Heart right ventricle (tissue), 16 donors: ENCODE results near the gene MEIG1. TPM values are rescaled to one million over a fixed set of nuclear protein-coding genes. Genes with fewer than 3 reads are reported as not detected.
"Not testable (repeated sequence)": the region's sequence is repeated elsewhere in the genome, so short reads cannot be mapped to it uniquely, and the experiment has no call there.

Experiments used
- ATAC-seq, 8 donors: fragments of 200-7000 bp; cut with Tn5 transposase; one replicate each; pipeline ENCODE4 v1.9.1; 2020; ENCODE audit warnings: mild to moderate bottlenecking in 8 of 8, moderate library complexity in 8 of 8, moderate number of reproducible peaks in 1 of 8
- DNase-seq, 2 donors: peaks; one replicate each; pipeline ENCODE4 v3.0.0-alpha.2; 2020
- H3K27ac ChIP-seq, 10 donors: fragments of 200-600 bp; sonication (generic) in 2 of 10; one replicate each; pipeline versions ENCODE4 v1.5.0 to v1.8.0; 2020 to 2022; ENCODE audit warnings: mild to moderate bottlenecking in 3 of 10
- H3K27me3 ChIP-seq, 7 donors: fragments of 200-600 bp; one replicate each; pipeline ENCODE4 v1.8.0; 2021 to 2022; ENCODE audit warnings: mild to moderate bottlenecking in 2 of 7
- H3K36me3 ChIP-seq, 9 donors: fragments of 200-600 bp; sonication (generic) in 1 of 9; one replicate each; pipeline versions ENCODE4 v1.5.0 to v1.8.0; 2020 to 2022; ENCODE audit warnings: mild to moderate bottlenecking in 2 of 9
- H3K4me1 ChIP-seq, 9 donors: fragments of 200-600 bp; sonication (generic) in 1 of 9; one replicate each; pipeline versions ENCODE4 v1.5.0 to v1.8.0; 2020 to 2022; ENCODE audit warnings: mild to moderate bottlenecking in 4 of 9
- H3K4me3 ChIP-seq, 10 donors: fragments of 200-600 bp; sonication (generic) in 2 of 10; one replicate each; pipeline versions ENCODE4 v1.5.0 to v1.8.0; 2020 to 2022; ENCODE audit warnings: mild to moderate bottlenecking in 7 of 10, moderate library complexity in 2 of 10
- H3K9me3 ChIP-seq, 11 donors: fragments of 200-600 bp in 10 of 11; sonication (generic) in 2 of 11; one replicate each; pipeline versions ENCODE4 v1.5.0 to v1.8.0; 2013 to 2022; ENCODE audit warnings: mild to moderate bottlenecking in 2 of 11, control low read depth in 1 of 11, moderate library complexity in 1 of 11
- WGBS, 2 donors: extraction: QIAGEN DNeasy Blood & Tissue Kit; methylation state at CpG; one replicate each; pipeline ENCODE4 v1.1.7; 2013; ENCODE audit warnings: inconsistent platforms in 1 of 2; 5-methylcytosine and 5-hydroxymethylcytosine counted together
- intact Hi-C, 10 donors: fragments of 100-400 bp; cut with DNase I; formaldehyde crosslinking; loops; one replicate each; pipeline versions ENCODE4 v1.11.1 to v1.14.2; 2022
- polyA plus RNA-seq, 2 donors: library from polyadenylated mRNA; stranded (reverse); fragments of 200-250 nt; gene quantifications; one replicate each; pipeline ENCODE4 v1.2.3, GENCODE V29; 2013
- total RNA-seq, 10 donors: library from RNA; stranded (reverse); fragmentation: NEBNext Ultra II Directional in 3 of 10; extraction: Animal tissue kit (Norgen Biotek cat#: 25700) in 3 of 10; gene quantifications; one replicate each; pipeline versions ENCODE4 v1.2.1 to v1.2.4, GENCODE V29; 2021 to 2023
- TF ChIP-seq, protein P1 (sequence below), 9 donors: fragments of 200-600 bp; sonication (generic) in 2 of 9; IDR thresholded peaks; one replicate each; pipeline versions ENCODE4 v1.5.0 to v1.8.0; 2021 to 2022; ENCODE audit warnings: antibody characterized with exemption in 9 of 9, mild to moderate bottlenecking in 5 of 9, moderate library complexity in 1 of 9
- donor health status: Arrhythmogenic right ventricular cardiomyopathy.
- donor health status: ischemic (EF 13 %, LVEDD 7.1; RV severe dilation, severe dysfunction).
- donor health status: healthy with polysubstance abuse.
- donor health status: DM: no; HTN: yes; CAD: no.
- donor health status: DM: no; HTN: no; CAD: no.
- donor health status: ischemic (EF 25% LVEDD 6.9; RV normal size, moderate dysfunction).
- donor health status: ischemic (EF 25% LVEDD 5.7; RV mildly dilated, moderate dysfunction).
- donor health status: healthy.
- donor health status: DM: yes; HTN: yes; CAD: no.
- donor health status: Ischemic cardiomyopathy.
- donor health status: ischemic (EF 35%, LVEDD 5.7; RV mildly dilated, moderate dysfunction).
- donor health status: nonischemic (EF 11% LVEDD 7.7; RV severe dilation, severe dysfunction).
- donor health status: DM: yes; HTN: yes; CAD: no.
- donor health status: PGD.
- donor health status: ischemic (EF 29% LVEDD 5.4; RV normal size, mild dysfunction).
- donor health status: nonischemic (EF 23%, LVEDD 6.1; RV moderate dilation, normal function).

Gene MEIG1
- total and polyA plus RNA-seq, 12 donors: 0.23 to 0.53 TPM; not detected in 10

DNA sequence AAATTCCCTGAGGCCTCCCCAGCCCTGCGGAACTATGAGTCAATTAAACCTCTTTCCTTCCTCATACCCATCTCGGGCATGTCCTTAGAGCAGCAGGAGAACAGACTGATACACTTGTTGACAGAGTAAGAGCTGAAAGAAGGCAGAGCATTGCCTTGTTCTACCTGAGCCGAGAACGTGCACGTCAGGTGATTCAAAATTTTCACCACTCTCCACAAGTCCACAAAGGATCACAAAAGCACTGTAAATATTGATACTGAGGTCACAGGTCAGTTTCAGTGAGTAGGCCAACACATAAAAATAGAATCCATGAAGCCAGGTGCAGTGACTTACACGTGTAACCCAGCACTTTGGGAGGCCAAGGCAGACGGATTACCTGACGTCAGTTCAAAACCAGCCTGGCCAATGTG is 33.1 kb upstream of the MEIG1 start:
- no peak for ATAC-seq
- 94 to 95% methylated on average over 8 of the region's 8 CpGs for WGBS, 2 donors
- H3K36me3 ChIP-seq: peaks cover 0 to 100% (median 51%) of the 10 kb centered on the region in 9 donors

DNA sequence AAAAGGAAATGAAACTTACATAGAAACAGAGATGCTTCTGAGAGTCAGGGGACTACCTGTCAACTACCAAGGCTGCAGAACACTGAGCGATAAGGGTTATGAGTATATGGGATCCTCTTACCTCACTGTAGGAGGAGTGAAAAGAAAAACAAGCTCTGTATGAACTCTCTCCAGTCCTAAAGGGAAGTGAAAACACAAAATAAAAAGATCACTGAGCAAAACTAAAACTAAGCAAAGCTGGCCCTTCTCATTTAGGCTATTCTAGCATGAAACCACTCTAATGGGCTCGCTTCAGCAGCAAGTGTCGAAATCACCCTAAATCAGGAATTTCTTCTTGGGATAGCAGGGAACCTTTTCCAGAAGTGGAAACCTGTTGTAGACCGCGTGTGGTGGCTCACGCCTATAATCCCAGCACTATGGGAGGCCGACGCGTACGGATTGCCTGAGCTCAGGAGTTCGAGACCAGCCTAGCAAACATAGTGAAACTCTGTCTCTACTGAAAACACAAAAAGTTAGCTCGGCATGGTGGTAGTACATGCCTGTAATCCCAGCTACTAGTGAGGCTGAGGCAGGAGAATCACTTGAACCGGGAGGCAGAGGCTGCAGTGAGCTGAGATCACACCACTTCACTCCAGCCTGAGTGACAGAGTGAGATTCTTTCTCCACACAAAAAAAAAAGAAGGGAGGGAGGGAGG is 32.3 kb upstream of the MEIG1 start:
- Histone ChIP-seq H3K9me3 (no peaks in the 10 kb centered on the region), H3K27me3 (no peaks in the 10 kb centered on the region), H3K27ac (no peak overlapping the region), H3K4me1 (peaks cover 0 to 5% (median 0%) of the 10 kb centered on the region in 9 donors), H3K4me3 (no peak overlapping the region), H3K36me3 (peaks cover 0 to 100% (median 47%) of the 10 kb centered on the region in 9 donors)
- ATAC-seq (no peak), DNase-seq (no peak)
- 90 to 91% methylated on average over 13 of the region's 13 CpGs for WGBS, 2 donors
- TF ChIP-seq, protein P1, sequence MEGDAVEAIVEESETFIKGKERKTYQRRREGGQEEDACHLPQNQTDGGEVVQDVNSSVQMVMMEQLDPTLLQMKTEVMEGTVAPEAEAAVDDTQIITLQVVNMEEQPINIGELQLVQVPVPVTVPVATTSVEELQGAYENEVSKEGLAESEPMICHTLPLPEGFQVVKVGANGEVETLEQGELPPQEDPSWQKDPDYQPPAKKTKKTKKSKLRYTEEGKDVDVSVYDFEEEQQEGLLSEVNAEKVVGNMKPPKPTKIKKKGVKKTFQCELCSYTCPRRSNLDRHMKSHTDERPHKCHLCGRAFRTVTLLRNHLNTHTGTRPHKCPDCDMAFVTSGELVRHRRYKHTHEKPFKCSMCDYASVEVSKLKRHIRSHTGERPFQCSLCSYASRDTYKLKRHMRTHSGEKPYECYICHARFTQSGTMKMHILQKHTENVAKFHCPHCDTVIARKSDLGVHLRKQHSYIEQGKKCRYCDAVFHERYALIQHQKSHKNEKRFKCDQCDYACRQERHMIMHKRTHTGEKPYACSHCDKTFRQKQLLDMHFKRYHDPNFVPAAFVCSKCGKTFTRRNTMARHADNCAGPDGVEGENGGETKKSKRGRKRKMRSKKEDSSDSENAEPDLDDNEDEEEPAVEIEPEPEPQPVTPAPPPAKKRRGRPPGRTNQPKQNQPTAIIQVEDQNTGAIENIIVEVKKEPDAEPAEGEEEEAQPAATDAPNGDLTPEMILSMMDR (IDR thresholded peaks at IDR 0.05): no peak
- intact Hi-C loops: no loop called here

More for the DNA sequence above, 33.1 kb upstream of the MEIG1 start:
- Histone ChIP-seq H3K4me3 (no peak overlapping the region), H3K27ac (no peak overlapping the region), H3K27me3 (no peaks in the 10 kb centered on the region), H3K9me3 (no peaks in the 10 kb centered on the region), H3K4me1 (peaks cover 0 to 5% (median 0%) of the 10 kb centered on the region in 9 donors)
- TF ChIP-seq, protein P1 (IDR thresholded peaks at IDR 0.05): no peak
- DNase-seq: no peak
- intact Hi-C loops: no loop called here

DNA sequence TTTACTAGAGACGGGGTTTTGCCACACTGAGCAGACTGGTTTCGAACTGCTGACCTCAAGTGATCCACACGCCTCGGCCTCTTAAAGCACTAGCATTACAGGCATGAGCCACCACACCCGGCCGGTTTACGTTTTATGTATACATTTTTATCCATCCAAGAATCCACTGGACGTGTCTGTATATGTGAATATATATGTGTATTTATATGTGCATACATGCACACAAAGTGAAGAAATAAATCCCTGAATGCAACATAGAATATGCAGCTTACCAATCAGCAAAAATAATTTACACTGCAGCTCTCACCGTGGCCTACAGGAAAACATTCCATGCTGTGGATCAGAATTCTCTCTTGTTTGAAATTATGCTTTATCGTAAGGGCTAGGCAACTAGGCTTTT is 28.6 kb upstream of the MEIG1 start:
- WGBS, 2 donors: 96% methylated on average over 10 of the region's 10 CpGs
- TF ChIP-seq, protein P1 (IDR thresholded peaks at IDR 0.05): no peak

DNA sequence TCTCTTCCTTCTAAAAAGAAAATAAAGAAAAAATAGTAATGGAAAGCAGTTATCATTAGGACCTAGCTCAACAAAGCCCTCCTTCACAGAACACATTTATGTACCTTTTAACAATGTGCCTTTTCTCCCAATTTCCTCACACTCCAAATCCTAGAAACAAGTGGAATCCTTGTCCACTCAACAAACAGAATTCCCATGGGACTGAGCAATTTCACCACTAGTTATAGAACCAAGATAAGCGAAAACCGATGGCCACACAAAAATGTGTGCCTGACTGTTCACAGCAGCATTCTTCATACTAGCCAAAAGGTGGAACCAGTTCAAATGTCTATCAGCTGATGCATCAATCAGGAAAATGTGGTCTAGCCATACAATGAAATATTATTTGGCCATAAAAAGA is 22.6 kb upstream of the MEIG1 start:
- no peaks in the 10 kb centered on the region for H3K27me3 ChIP-seq
- 80 to 83% methylated on average over 2 of the region's 2 CpGs for WGBS, 2 donors
- ATAC-seq (no peak), DNase-seq (no peak)
- H3K9me3 ChIP-seq: no peaks in the 10 kb centered on the region
- intact Hi-C loops: no loop called here
- H3K4me3 ChIP-seq: no peak overlapping the region
- H3K36me3 ChIP-seq: peaks cover 0 to 87% (median 37%) of the 10 kb centered on the region in 9 donors
- peaks cover 0 to 6% (median 0%) of the 10 kb centered on the region in 9 donors for H3K4me1 ChIP-seq
- no peak overlapping the region for H3K27ac ChIP-seq
- TF ChIP-seq, protein P1 (IDR thresholded peaks at IDR 0.05): no peak

More for the DNA sequence above, 28.6 kb upstream of the MEIG1 start:
- H3K4me1 ChIP-seq: peaks cover 0 to 5% (median 0%) of the 10 kb centered on the region in 9 donors
- H3K27me3 ChIP-seq: no peaks in the 10 kb centered on the region
- ATAC-seq (no peak), DNase-seq (no peak)
- H3K27ac ChIP-seq: no peak overlapping the region
- peaks cover 0 to 100% (median 52%) of the 10 kb centered on the region in 9 donors for H3K36me3 ChIP-seq
- intact Hi-C loops: no loop called here
- H3K4me3 ChIP-seq: no peak overlapping the region
- no peaks in the 10 kb centered on the region for H3K9me3 ChIP-seq

DNA sequence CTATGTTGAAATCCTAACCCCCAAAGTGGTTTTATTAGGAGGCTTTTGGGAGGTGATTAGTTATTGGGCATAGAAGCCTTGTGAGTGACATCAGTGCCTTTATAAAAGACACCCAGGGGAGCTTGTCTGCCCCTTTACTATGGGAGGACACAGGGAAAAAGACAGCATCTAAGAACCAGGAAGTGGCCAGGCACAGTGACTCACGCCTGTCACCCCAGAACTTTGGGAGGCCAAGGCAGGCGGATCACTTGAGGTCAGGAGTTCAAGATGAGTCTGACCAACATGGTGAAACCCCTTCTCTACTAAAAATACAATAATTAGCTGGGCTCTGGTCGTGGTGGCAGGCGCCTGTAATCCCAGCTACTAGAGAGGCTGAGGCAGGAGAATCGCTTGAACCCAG is 20.2 kb upstream of the MEIG1 start:
- peaks cover 0 to 86% (median 24%) of the 10 kb centered on the region in 9 donors for H3K36me3 ChIP-seq
- DNase-seq, H3K4me1 ChIP-seq, H3K4me3 ChIP-seq, H3K9me3 ChIP-seq, intact Hi-C loops, H3K27me3 ChIP-seq, ATAC-seq, H3K27ac ChIP-seq: not testable (repeated sequence)
- 70 to 90% methylated on average over 2 to 4 of the region's 5 CpGs for WGBS, 2 donors

DNA sequence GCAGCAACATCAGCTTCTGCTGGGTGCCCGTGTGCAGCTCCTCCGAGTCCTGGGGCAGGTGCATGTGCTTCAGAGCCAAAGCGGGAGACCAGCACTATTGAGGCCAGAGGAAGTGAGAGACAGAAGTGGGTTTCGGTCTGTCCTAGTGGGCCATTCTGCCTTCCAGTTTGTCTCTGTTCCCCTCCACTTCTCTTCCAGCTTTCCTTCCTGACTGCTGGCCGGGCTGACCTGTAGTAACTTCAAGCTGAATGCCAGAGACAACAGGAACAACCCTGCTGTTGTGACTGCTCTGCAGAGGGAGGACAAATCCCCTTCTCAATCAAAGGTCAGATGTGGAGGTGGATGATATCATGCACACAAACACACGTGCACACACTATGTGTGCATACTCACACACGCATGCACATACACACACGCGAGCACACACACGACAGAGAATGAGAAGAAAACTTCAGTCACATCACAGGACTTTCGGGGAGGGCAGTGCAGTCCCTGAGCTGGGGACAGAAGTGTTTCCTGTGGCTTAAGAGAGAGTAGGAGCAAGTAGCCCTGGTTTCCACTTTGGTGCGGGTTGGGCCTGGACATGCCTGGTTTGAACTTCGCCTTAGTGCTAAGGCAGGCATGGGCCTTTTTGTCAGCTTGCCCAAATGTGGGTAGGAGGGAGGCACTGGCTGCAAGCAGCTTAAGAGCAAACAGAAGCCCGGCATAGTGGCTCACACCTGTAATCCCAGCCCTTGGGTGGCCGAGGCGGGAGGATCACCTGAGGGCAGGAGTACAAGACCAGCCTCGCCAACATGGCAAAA is 16.8 kb upstream of the MEIG1 start:
- ATAC-seq, DNase-seq, H3K4me1 ChIP-seq, H3K4me3 ChIP-seq, H3K9me3 ChIP-seq, H3K27me3 ChIP-seq, intact Hi-C loops, H3K27ac ChIP-seq: not testable (repeated sequence)
- WGBS, 2 donors: 90 to 94% methylated on average over 17 of the region's 17 CpGs
- H3K36me3 ChIP-seq: peaks cover 0 to 91% (median 28%) of the 10 kb centered on the region in 9 donors

DNA sequence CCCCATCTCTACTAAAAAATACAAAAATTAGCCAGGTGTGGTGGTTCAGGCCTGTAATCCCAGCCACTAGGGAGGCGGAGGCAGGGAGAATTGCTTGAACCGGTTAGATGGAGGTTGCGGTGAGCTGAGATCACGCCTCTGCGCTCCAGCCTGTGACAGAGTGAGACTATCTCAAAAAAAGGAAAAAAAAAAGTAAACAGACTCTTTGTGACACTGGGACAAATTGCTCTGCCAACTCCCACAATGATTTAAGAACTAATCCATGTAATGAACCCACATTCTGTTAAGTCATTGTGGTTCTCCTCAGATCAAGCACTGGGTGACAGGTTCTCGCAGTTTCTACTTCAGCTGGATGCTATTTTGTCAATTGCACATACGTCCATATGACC is 16.2 kb upstream of the MEIG1 start:
- H3K4me3 ChIP-seq, H3K9me3 ChIP-seq, DNase-seq, ATAC-seq, H3K27ac ChIP-seq, H3K27me3 ChIP-seq, H3K4me1 ChIP-seq, intact Hi-C loops: not testable (repeated sequence)
- peaks cover 0 to 91% (median 33%) of the 10 kb centered on the region in 9 donors for H3K36me3 ChIP-seq
- WGBS, 2 donors: 93 to 97% methylated on average over 7 of the region's 7 CpGs
